Thyroid gland (tissue), 4 donors: ENCODE measurements around the gene BSPH1.

ENCODE experiments used
- CTCF ChIP-seq, 6 experiments: fragments of 200-600 bp in 3 of 6; fragments of 450-650 bp in 3 of 6; sonication (generic) in 3 of 6; IDR thresholded peaks; one replicate each; pipeline ENCODE4 v1.5.1; 2016 to 2019; ENCODE audit warnings: antibody characterized with exemption in 6 of 6, mild to moderate bottlenecking in 2 of 6, inconsistent platforms in 1 of 6, moderate library complexity in 1 of 6
- POLR2A ChIP-seq, 2 donors: fragments of 450-650 bp; IDR thresholded peaks; one replicate each; pipeline ENCODE4 v1.6.1; 2017; ENCODE audit warnings: antibody characterized with exemption in 2 of 2, mild to moderate bottlenecking in 2 of 2, moderate library complexity in 1 of 2

- TF ChIP-seq CTCF (IDR thresholded peaks at IDR 0.05): no peak
- TF ChIP-seq POLR2A (IDR thresholded peaks at IDR 0.05): no peak
These were observed 33.5 kb upstream of the BSPH1 start for GRCh38 chr19:48025480-48025879.
